Left ventricle myocardium superior (tissue), 1 donor: ENCODE measurements around the gene TIGD1. TPM values are rescaled to one million over a fixed set of nuclear protein-coding genes. Genes with fewer than 3 reads are reported as not detected.
A peak's percentile ranks its signal among the peaks of the same experiment; 100 is the strongest.
"Not testable (repeated sequence)": the region's sequence is repeated elsewhere in the genome, so short reads cannot be mapped to it uniquely, and the experiment has no call there.

Source experiments
- ATAC-seq: fragments of 200-7000 bp; cut with Tn5 transposase; one replicate; pipeline ENCODE4 v1.9.1; 2020; ENCODE audit warnings: mild to moderate bottlenecking, moderate library complexity
- DNase-seq: peaks from one replicate; pipeline ENCODE4 v3.0.0-alpha.2; 2020
- intact Hi-C: fragments of 100-400 bp; cut with micrococcal nuclease; formaldehyde crosslinking; loops from one replicate; pipeline ENCODE4 v1.11.0; 2022
- total RNA-seq: library from RNA; stranded (reverse); fragmentation: NEBNext Ultra II Directional; extraction: Animal tissue kit (Norgen Biotek cat#: 25700); gene quantifications from one replicate; pipeline ENCODE4 v1.2.1, GENCODE V29; 2021
- donor health status: DM: no; HTN: yes; CAD: no; lungs with severe emphysema.

TIGD1 gene
- total RNA-seq, 1 donor from 2014 or later, result 1.7 TPM

DNA sequence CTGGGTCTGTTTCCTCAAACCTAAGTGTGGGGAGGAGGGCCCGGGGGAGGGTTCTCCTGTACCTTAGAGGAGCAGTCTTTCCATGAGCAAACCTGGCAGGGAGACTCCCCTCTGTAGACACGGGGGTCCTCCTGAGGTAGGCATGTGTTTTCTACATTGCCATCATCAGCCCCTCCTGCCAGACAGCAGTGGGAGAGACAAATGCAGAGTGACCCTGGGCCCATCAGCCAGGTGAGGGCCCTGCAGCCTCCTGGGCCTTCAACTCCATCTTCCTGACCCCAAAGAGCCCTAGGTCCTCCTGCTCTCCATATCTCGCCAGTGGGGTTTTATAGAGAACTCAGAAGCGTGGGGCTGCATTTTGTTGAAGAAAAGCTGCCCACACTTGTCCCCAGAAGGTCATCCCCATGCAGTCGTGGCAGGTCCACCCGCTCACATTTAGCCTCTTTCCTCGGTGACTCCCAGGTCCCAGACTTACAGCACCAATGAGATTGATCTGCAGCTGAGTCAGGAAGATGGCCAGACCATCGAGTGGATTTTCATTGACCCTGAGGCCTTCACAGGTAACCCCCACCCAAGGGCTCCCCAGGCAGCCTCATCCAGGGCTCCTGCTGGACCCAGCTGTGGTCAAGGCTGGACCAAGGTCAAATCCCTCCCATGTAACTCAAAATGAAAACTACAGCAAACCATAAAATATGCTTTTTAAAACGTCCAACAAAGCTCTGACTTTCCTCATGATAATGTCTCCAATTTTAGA lies 8.2 kb downstream of the TIGD1 start:
- no peak for ATAC-seq
- no peak for DNase-seq
- intact Hi-C loops, result no loop called here

DNA sequence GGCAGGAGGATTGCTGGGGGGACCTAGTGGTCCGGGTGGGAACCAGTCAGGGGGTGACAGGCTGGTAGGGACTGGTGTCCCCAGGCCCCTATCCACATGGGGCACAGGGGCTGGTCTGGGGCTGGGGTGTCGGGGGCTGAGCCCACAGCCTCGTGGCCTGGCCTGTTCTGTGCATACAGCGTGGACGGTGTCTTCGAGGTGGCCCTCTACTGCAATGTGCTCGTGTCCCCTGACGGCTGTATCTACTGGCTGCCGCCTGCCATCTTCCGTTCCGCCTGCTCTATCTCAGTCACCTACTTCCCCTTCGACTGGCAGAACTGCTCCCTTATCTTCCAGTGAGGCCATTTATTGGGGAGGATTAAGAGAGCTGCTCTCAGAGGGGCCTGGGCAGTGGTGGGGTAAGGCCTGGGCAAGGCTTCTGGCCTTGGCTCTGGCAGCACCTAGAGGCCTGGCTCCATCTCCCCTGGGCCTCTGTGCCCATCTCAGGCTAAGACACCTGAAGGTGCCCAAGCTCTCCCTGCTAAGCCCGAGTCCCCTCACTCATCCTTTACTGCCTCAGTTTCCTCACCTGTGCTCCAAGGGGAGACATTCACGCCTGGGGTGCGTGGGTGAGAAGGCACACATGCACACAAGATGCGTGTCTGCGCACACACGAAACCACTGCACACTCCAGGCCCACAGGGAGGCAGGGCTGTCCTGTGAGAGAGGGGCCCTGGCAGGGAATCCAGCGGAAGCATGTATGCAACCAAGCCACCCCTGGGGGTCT lies 9.0 kb downstream of the TIGD1 start:
- DNase-seq (no peak), ATAC-seq (no peak)
- intact Hi-C loops, result no loop called here

DNA sequence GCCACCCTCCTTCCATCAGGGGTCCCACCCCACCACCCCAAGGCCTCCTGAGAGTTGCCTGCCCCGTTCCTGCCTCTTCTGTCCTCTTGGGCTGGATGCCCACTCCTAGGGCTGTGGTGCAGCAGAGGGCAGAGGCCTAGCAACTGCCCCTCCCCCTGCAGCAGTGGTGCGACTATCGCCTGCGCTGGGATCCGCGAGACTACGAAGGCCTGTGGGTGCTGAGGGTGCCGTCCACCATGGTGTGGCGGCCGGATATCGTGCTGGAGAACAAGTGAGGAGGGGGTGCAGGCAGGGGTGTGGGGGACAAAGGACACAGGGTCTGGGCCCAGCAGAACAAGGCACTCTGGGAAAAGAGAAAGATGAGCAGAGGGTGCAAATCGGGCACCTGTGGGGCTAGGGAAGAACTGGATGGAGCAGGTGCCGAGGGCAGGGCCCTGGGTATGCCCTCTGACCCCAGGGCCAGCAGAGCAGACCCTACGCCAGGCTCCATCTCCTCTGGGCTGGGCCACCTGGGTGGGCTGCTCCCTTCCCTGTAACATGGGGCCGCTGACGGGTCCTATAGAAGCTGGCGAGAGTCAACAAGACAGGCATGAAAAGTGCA lies 9.8 kb downstream of the TIGD1 start:
- DNase-seq (peak; percentile 21), ATAC-seq (no peak)
- intact Hi-C loops, result no loop called here

DNA sequence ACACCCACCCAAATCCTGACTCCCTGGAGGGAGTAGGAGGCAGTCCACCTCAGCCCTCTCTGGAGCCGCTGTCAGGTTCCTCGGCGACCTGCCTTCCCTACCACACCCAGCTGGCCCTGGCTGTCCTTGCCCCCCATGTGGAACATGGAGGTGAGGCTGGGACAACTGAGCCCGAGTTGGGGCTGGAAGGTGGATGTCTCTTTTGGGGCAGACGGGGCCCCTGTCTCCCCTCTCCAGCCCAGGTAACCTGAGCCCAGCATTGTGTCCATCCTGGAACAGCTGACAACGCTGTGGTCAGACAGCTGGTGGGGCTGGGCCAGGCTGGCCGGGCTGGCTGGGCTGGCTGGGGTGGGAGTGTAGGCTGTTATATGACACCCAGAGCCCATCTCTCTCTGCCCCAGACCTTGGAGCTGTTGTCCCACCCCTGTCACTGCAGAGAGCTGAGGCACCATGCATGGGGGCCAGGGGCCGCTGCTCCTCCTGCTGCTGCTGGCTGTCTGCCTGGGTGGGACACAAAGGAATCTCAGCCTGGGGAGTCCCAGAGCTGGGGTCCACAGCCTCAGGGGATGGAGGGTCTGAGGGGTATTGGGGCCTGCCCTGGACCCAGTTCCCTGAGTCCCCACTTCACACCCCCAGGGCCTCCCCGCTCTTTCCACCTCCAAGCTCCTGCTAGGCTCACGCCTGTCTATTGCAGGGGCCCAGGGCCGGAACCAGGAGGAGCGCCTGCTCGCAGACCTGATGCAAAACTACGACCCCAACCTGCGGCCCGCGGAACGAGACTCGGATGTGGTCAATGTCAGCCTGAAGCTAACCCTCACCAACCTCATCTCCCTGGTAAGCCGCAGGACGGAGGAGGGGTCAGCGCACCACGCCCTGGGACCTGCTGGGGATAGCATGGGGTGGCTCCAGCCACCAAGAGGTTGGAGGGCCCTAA lies 10.8 kb downstream of the TIGD1 start, which contains the start of gene CHRNG:
TSS of gene CHRNG (plus strand) at position 395 of the 934 bp plus-strand sequence. CDS start at position 451, 56 bp downstream.
- DNase-seq (peak; percentile 11), ATAC-seq (no peak)
- intact Hi-C loops, result no loop called here

DNA sequence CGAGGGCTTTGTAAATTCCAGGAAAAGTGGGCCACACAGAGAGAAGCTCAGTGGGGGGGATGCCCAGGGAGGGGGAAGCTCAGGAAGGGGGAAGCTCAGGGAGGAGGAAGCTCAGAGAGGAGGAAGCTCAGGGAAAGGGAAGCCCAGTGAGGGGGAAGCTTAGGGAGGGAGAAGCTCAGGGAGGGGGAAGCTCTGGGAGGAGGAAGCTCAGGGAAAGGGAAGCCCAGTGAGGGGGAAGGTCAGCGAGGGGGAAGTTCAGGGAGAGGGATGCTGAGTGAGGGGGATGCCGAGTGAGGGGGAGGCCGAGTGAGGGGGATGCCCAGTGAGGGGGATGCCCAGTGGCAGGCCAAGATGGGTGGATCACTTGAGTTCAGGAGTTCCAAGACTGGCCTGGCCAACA lies 11.7 kb downstream of the TIGD1 start:
- DNase-seq, result no peak
- intact Hi-C loops, result no loop called here
- no peak for ATAC-seq

DNA sequence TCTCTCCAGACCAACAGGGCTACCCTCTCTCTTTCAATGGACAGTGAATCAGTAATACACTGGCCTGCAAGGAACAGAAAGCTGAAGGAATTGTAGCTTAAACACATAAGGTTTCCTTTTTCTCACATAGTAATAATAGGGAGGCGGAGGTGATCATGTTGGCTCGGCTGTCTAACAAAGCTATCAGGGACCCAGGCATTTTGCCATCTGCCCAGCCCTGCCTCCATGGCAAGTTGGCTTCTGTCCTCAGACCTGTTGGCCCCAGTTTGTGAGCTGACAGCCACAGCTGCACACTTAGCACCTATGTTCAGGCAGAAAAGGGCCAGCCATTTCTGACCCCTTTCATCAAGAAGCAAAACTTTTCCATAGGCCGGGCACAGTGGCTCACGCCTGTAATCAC lies 12.9 kb downstream of the TIGD1 start:
- peak; percentile 77 for DNase-seq
- ATAC-seq, result peak; percentile 81
- intact Hi-C loops, result no loop called here

DNA sequence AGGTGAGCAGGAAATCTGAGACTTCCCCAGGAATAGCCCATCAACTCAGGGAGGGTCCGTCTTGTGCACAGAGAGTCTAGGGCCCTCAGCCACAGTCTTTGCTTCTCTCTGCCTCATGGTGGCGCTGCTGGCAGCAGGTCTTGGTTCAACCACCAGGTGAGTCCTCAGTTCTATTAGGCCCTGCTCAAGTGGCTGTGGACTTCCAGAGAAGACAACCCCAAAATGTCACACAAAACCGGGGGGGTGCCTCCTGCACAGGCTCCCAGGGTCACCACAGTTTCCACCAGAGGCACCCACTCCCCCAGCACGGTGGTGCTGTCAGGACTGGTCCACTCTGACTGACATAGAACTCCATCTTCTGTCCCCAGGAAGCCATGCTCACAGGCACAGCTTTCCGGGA lies 13.3 kb downstream of the TIGD1 start:
- ATAC-seq, result peak; percentile 5
- intact Hi-C loops, result no loop called here
- DNase-seq, result peak; percentile 25

DNA sequence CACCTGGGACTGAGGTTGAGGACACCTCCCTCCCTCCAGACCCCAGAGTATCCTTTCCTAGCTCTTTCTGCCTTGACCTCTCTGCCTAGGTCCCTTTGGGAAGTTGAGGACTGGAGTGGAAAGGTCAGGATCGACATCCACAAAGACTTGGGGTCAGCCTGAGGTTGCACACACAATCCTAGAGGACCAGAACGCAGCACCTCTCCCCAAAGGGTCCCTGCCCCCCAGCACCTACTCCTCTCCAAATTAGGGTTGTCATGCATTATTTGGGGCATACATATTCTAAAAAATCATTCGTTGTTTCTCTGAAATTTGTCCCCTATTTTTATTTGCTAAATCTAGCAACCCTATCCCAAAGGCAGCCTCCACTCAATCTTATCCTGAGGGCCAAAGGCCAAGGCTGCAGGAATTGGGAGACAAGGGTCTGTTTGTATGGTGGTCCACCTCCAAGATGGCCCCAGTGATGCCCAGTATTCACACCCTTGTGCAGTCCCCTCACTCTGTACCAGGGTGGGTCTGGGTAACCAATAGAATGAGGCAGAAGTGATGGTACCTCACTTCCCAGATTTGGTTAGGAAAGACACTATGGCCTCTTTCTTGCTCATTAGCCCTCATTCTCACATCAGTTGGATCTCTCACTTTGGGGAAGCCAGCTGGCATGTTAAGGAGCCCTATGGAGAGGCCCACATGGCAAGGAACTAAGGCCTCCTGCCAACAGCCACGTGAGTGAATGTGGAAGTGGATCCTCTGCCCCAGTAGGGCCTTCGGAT lies 14.4 kb downstream of the TIGD1 start:
- ATAC-seq (no peak), DNase-seq (peak; percentile 6)

DNA sequence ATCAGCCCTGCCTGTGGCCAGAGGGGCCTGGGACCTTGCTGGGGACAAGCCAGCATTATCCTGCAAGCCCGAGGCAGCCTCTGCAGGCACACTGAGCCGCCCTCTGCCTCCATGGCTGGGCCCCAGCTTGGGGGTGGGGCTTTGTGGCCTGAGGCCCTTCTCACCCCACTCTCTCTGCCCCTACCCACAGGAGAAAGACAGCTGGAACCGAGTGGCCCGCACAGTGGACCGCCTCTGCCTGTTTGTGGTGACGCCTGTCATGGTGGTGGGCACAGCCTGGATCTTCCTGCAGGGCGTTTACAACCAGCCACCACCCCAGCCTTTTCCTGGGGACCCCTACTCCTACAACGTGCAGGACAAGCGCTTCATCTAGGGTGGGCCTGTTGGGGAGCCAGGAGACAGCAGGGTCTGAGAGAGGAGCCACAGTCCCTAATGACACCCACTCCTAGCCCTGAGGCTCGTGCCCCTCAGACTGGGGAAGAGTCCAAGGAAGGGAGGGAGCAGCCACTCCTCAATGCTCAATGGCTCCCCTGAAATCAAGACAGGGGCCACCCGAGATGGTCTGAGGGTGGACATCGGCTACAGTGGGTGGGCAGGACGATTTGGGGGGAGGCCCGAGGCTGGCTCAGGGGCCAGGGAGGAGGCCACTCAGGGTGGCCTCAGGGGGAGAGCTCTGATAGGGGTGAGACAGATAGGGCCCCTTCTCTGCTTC lies 15.3 kb downstream of the TIGD1 start:
- DNase-seq (peak; percentile 23), ATAC-seq (no peak)
- intact Hi-C loops, result no loop called here

More for the DNA sequence above, 14.4 kb downstream of the TIGD1 start:
- intact Hi-C loops, result no loop called here

DNA sequence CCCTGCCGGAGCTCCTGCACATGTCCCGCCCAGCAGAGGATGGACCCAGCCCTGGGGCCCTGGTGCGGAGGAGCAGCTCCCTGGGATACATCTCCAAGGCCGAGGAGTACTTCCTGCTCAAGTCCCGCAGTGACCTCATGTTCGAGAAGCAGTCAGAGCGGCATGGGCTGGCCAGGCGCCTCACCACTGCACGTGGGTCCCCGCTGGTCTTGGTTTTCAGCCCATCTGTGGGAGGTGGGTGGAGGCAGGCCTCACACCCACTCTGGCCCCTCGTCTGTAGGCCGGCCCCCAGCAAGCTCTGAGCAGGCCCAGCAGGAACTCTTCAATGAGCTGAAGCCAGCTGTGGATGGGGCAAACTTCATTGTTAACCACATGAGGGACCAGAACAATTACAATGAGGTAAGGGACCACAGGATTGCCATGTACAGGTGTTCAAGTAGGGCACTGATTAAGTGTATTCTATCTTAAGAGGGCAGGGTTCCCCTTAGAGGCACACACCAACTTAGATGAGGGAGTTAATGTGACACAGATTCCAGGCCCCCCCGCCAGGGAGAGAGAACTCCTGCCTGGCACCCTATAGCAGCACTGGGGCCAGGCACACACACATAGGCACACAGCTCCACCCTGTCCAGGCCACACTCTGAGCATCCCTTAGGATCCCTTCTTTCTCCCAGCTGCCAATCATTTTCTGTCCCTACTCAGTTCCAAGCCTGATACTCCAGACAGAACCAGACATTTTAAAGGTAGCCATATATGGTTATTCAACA lies 16.2 kb downstream of the TIGD1 start:
- DNase-seq (peak; percentile 28), ATAC-seq (no peak)
- intact Hi-C loops, result no loop called here

DNA sequence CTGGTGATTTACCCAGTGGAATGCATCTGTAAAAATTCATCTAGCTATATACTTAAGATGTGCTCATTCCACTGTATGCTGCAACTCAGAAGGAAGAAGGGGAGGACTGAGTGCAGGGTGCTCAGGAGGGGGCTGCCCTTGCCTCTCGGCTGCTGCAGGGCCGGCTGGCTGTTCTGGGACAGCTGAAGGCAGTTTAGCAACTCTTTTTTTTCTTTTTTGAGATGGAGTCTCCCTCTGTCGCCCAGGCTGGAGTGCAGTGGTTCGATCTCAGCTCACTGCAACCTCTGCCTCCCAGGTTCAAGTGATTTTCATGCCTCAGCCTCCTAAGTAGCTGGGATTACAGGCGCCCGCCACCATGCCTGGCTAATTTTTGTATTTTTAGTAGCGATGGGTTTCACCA lies 17.5 kb downstream of the TIGD1 start:
- ATAC-seq (peak; percentile 6), DNase-seq (peak; percentile 14)
- intact Hi-C loops, result not testable (repeated sequence)

DNA sequence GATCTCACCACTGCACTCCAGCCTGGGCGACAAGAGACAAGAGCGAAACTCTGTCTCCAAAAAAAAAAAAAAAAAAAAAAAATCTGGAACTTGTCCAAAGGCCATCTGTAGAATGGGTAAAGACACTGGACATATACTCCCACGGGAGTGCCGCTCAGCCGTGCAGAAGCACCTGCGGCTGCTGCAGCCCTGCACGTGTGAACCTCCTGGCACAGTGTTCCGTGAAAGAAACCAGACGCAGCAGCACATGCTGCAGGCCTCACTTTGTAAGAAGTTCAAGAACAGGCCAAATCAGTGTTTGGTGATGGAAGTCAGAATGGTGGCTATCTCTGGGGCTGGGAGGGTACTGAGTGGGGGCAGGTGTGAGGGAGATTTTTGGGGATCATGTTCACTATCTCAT lies 17.9 kb downstream of the TIGD1 start:
- ATAC-seq (peak; percentile 81), DNase-seq (peak; percentile 65)
- intact Hi-C loops, result no loop called here

DNA sequence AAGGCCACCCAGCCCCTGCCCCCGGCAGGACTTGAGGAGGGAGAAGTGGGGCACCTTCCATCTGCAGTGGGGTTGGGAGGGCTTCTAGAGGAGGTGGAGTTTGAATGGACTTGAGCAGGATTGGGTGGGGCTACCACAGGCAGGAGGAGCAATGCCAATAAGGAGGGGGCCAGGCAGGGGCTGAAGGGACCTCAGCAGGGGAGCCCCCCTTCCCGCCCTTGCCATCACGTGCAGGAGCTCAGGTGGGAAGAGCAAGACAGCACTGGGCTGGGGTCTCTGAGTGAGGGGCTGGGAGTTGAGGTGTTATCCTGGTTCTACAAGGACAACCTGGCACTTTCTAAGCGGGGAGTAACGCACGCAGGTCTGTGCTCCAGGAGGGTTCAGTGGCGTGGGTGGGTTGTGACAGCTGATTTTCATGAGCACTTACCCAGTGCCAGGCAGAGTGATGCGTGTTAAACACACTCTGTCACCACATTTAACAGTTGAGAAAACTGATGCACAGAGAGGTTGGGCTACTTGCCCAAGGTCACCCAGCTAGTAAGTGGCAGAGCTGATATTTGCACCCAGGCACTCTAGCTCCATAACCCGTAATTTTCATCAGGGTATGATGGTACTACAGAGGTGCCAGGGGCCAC lies 19.6 kb downstream of the TIGD1 start:
- intact Hi-C loops, result no loop called here
- ATAC-seq, result no peak
- peak; percentile 6 for DNase-seq

DNA sequence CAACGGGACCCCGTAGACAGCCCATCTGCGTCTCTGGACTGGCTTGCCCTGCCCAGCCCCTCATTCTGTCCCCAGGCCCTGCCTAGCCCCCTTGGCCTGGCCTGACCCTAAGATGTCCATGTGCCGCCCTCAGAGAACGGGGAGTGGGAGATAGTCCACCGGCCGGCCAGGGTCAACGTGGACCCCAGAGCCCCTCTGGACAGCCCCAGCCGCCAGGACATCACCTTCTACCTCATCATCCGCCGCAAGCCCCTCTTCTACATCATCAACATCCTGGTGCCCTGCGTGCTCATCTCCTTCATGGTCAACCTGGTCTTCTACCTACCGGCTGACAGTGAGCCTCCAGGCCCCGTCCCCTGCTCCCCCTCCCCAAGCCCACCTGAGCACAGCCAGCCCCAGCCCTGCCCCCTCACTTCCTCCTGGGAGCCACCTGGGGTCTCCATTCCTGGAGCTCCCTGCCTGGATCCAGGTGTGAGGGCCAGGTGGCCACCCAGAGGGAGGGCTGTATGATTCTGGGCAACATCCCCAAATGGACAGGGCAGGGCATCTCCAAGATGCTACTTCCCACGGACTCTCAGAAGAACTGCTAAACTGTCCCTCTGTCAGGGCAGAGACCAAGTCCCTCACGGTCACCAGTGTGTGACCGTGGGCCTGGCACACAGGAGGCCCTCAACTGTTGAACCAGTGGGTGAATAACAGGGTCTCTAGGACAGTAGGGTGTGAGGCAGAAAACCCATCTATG lies 20.4 kb downstream of the TIGD1 start:
- DNase-seq (peak; percentile 23), ATAC-seq (no peak)
- intact Hi-C loops, result no loop called here

DNA sequence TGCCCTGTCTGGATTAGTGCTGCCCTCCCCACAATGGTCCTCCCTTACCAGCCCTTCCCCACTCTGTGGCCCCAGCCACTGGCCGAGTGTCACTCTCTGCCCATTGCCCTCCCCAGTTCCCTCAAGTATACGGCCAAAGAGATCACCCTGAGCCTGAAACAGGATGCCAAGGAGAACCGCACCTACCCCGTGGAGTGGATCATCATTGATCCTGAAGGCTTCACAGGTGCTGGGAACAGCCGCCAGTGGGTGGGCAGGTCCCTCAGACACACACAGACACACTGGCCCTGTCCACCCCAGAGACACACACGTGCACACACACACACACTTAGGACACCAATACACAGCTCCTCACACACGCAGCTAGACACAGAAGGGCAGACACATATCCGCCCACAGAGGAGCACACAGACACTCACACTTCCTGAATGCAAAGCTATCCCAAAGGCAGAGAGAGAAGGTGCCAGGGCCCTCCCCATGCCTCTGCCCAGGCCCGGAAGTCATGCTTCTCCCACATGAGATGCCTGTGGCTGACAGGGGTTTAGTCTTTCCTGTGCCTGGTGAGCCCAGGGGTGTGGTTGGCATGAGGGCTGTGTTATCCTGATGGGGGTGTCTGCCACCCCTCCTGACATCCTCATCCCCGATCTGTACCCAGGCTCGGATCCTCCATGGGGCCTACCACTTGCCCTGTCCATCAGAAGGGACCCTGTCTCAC lies 21.5 kb downstream of the TIGD1 start:
- peak; percentile 18 for DNase-seq
- intact Hi-C loops, result no loop called here

More for the DNA sequence above, 21.5 kb downstream of the TIGD1 start:
- ATAC-seq, result no peak
